Esophagus muscularis mucosa (tissue), 4 donors: ENCODE results near the gene IL1RL2.

Experiments
- CTCF ChIP-seq, 3 experiments: fragments of 200-600 bp in 2 of 3; fragments of 450-650 bp in 1 of 3; sonication (generic) in 2 of 3; IDR thresholded peaks; one replicate each; pipeline ENCODE4 v1.5.1; 2017 to 2019; ENCODE audit warnings: antibody characterized with exemption in 3 of 3, mild to moderate bottlenecking in 2 of 3, moderate library complexity in 1 of 3
- EP300 ChIP-seq: sonication (generic); formaldehyde crosslinking; IDR thresholded peaks from one replicate; pipeline ENCODE4 v1.6.1; 2017; ENCODE audit warnings: antibody characterized with exemption
- POLR2A ChIP-seq: fragments of 450-650 bp; IDR thresholded peaks from one replicate; pipeline ENCODE4 v1.6.1; 2017; ENCODE audit warnings: antibody characterized with exemption, moderate library complexity, mild to moderate bottlenecking, low read depth
- POLR2AphosphoS5 ChIP-seq, 2 donors: sonication (generic); formaldehyde crosslinking; IDR thresholded peaks; one replicate each; pipeline ENCODE4 v1.6.1; 2017; ENCODE audit warnings: antibody characterized with exemption in 2 of 2

GRCh38 chr2:102141970-102142828 lies 44.6 kb upstream of the IL1RL2 start, which contains the start of gene IL1R1:
- TF ChIP-seq POLR2A (peak; percentile 61), CTCF (IDR thresholded peaks at IDR 0.05) (no peak), EP300 (no peak), POLR2AphosphoS5 (IDR thresholded peaks at IDR 0.05) (peak; percentile 53 to 77)
